Hepatocyte (in vitro differentiated cells): Measurements from ENCODE around the gene ADISSP. TPM values are rescaled to one million over a fixed set of nuclear protein-coding genes. Genes with fewer than 3 reads are reported as not detected.

ENCODE experiments used
- DNase-seq: peaks from one replicate; pipeline ENCODE4 v3.0.0-alpha.2; 2016; ENCODE audit warnings: low spot score
- H2AFZ ChIP-seq: fragments of 200-600 bp; sonication (generic); 2 replicates; pipeline ENCODE4 v1.6.0; 2016; ENCODE audit warnings: antibody characterized with exemption, mild to moderate bottlenecking
- H3K27ac ChIP-seq: fragments of 200-600 bp; sonication (generic); 2 replicates; pipeline ENCODE4 v1.5.1; 2016; ENCODE audit warnings: mild to moderate bottlenecking
- H3K27me3 ChIP-seq: fragments of 200-600 bp; sonication (generic); 2 replicates; pipeline ENCODE4 v1.6.1; 2016
- H3K36me3 ChIP-seq: fragments of 200-600 bp; sonication (generic); replicated peaks from 2 replicates; pipeline ENCODE4 v1.5.1; 2016; ENCODE audit warnings: low read depth; ENCODE audit not compliant: insufficient read depth
- H3K4me1 ChIP-seq: fragments of 200-600 bp; sonication (generic); 2 replicates; pipeline ENCODE4 v1.5.1; 2016; ENCODE audit warnings: mild to moderate bottlenecking, moderate library complexity; ENCODE audit not compliant: insufficient read depth
- H3K4me2 ChIP-seq: fragments of 200-600 bp; sonication (generic); 2 replicates; pipeline ENCODE4 v1.6.0; 2016
- H3K4me3 ChIP-seq: fragments of 200-600 bp; sonication (generic); 2 replicates; pipeline ENCODE4 v1.5.1; 2016; ENCODE audit warnings: mild to moderate bottlenecking
- H3K79me2 ChIP-seq: fragments of 200-600 bp; sonication (generic); 2 replicates; pipeline ENCODE4 v1.6.0; 2017; ENCODE audit warnings: mild to moderate bottlenecking
- H3K9me2 ChIP-seq: fragments of 200-600 bp; sonication (generic); replicated peaks from 2 replicates; pipeline ENCODE4 v1.6.0; 2017; ENCODE audit warnings: mild to moderate bottlenecking; ENCODE audit not compliant: insufficient read depth
- H3K9me3 ChIP-seq: fragments of 200-600 bp; sonication (generic); 2 replicates; pipeline ENCODE4 v1.5.1; 2016; ENCODE audit warnings: low read depth, mild to moderate bottlenecking
- H4K20me1 ChIP-seq: fragments of 200-600 bp; sonication (generic); 2 replicates; pipeline ENCODE4 v1.6.0; 2016; ENCODE audit warnings: mild to moderate bottlenecking; ENCODE audit not compliant: insufficient read depth, poor library complexity, severe bottlenecking
- CTCF ChIP-seq: fragments of 200-600 bp; sonication (generic); IDR thresholded peaks from 2 replicates; pipeline ENCODE4 v1.5.1; 2016; ENCODE audit warnings: antibody characterized with exemption, mild to moderate bottlenecking; ENCODE audit not compliant: poor library complexity
- EZH2 ChIP-seq: fragments of 200-600 bp; sonication (generic); IDR thresholded peaks from 2 replicates; pipeline ENCODE4 v1.6.1; 2016; ENCODE audit warnings: antibody characterized with exemption, mild to moderate bottlenecking, borderline replicate concordance
- EZH2phosphoT487 ChIP-seq: fragments of 200-600 bp; sonication (generic); IDR thresholded peaks from one replicate; pipeline ENCODE4 v1.6.1; 2018; ENCODE audit warnings: antibody characterized with exemption, mild to moderate bottlenecking, low read depth, moderate library complexity; ENCODE audit not compliant: unreplicated experiment, severe bottlenecking
- WGBS: methylation state at CpG from one replicate; pipeline ENCODE4 v1.1.6; 2016; ENCODE audit warnings: low lambda C conversion rate; ENCODE audit errors: missing lambda C conversion rate; 5-methylcytosine and 5-hydroxymethylcytosine counted together
- polyA plus RNA-seq: library from polyadenylated mRNA; unstranded; fragments of >200 nt; fragmentation: Nextera tagmentation; extraction: Ambion mirVana; gene quantifications from 2 replicates; pipeline ENCODE4 v1.2.1, GENCODE V29; 2016
- total RNA-seq: library from RNA; depleted of rRNA; stranded (reverse); fragments of >200 nt; gene quantifications from 2 replicates; pipeline ENCODE4 v1.2.3, GENCODE V29; 2014

The ADISSP gene
- total and polyA plus RNA-seq, 2 experiments from 2014 or later, result 9.6 to 36.0 TPM

DNA sequence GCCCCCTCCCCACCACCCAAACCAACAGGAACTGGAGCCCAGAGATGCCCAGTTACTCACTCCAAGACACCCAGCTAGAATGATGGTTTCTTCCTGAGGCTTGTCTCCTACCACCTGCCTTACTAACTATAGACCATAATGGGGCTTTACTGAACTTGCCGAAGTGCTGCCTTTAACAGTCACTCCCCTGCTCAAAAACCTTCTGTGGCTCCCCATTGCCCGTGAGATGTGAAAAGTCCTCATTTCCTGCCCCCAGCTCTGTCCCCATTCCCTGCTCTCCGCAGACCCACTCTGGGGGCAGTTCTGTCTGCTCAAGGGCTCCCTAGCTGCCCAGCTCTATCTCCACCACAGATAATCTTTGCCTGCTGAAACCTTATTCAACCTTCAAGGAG is 60.0 kb downstream of the ADISSP start:
- Histone ChIP-seq H2AFZ (no peak overlapping the region), H3K27ac (no peak overlapping the region), H3K4me1 (no peaks in the 10 kb centered on the region), H3K27me3 (no peaks in the 10 kb centered on the region), H3K79me2 (no peaks in the 10 kb centered on the region), H4K20me1 (no peaks in the 10 kb centered on the region), H3K9me3 (no peaks in the 10 kb centered on the region), H3K36me3 (no peaks in the 10 kb centered on the region), H3K9me2 (no peaks in the 10 kb centered on the region), H3K4me2 (no peak overlapping the region), H3K4me3 (no peak overlapping the region)
- TF ChIP-seq CTCF (no peak), EZH2phosphoT487 (no peak), EZH2 (no peak)
- no peak for DNase-seq
- WGBS, result 90% methylated on average over 3 of the region's 3 CpGs

GRCh38 chr20:3706774-3707507 is 60.6 kb downstream of the ADISSP start:
- no peaks in the 10 kb centered on the region for H3K79me2 ChIP-seq
- H3K9me3 ChIP-seq, result no peaks in the 10 kb centered on the region
- H3K36me3 ChIP-seq, result no peaks in the 10 kb centered on the region
- H3K27me3 ChIP-seq, result no peaks in the 10 kb centered on the region
- no peaks in the 10 kb centered on the region for H3K9me2 ChIP-seq
- DNase-seq, result no peak
- no peaks in the 10 kb centered on the region for H4K20me1 ChIP-seq
- H3K27ac ChIP-seq, result no peak overlapping the region
- H2AFZ ChIP-seq, result no peak overlapping the region
- TF ChIP-seq EZH2, result no peak
- no peak for TF ChIP-seq CTCF
- TF ChIP-seq EZH2phosphoT487, result no peak
- H3K4me1 ChIP-seq, result no peaks in the 10 kb centered on the region
- no peak overlapping the region for H3K4me3 ChIP-seq
- no peak overlapping the region for H3K4me2 ChIP-seq
- WGBS, result 88% methylated on average over 10 of the region's 10 CpGs

DNA sequence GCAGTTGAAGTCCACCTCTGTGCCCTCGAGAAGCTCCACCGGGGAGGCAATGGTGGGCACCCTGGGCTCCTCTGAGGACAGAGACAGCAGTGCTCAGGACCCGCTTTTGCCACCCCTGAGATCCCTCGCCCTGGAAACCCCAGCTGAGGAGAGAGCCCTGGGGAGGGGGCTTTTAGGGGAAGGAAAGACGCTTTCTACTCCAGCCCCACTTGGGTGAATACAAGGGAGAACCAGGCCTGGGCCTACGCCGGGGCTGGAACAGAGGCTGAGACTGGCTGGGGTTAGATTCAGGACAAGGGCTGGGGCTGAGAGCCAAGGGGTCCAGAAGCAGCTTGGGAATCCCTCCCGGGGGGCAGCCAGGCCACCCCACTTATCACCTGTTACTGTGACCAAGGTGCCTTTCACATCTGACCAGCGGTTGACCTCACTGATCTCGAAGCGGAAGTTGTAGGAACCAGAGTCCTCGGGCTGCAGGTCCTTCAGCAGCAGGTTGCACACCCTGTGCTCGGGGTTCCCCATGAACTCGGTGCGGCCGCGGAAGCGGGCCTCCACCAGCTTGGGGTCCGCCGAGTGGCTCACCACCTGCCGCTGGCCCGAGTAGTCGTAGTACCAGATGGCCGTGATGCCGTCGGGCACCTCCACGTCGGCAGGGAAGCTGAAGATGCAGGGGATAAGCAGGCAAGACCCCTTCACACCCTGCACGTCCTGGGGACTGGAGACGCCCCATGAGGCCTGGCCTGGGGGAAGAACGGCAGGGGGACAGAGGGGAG is 61.4 kb downstream of the ADISSP start:
- Histone ChIP-seq H3K4me2 (no peak overlapping the region), H3K79me2 (no peaks in the 10 kb centered on the region), H3K9me3 (no peaks in the 10 kb centered on the region), H3K9me2 (no peaks in the 10 kb centered on the region), H3K27ac (no peak overlapping the region), H4K20me1 (no peaks in the 10 kb centered on the region), H3K27me3 (no peaks in the 10 kb centered on the region), H3K36me3 (no peaks in the 10 kb centered on the region), H3K4me3 (no peak overlapping the region), H2AFZ (no peak overlapping the region), H3K4me1 (no peaks in the 10 kb centered on the region)
- no peak for DNase-seq
- no peak for TF ChIP-seq CTCF
- TF ChIP-seq EZH2phosphoT487, result no peak
- TF ChIP-seq EZH2, result no peak
- WGBS, result 93% methylated on average over 28 of the region's 31 CpGs
